Activated naive CD8-positive, alpha-beta T cell (primary cell): ENCODE data around the gene THEMIS2.
"Not testable (repeated sequence)": the region's sequence is repeated elsewhere in the genome, so short reads cannot be mapped to it uniquely, and the experiment has no call there.

Source experiments
- H3K27ac Mint-ChIP-seq: one replicate; pipeline ENCODE4 v1.8.0; 2021; ENCODE audit warnings: mixed read lengths
- H3K27me3 Mint-ChIP-seq: one replicate; pipeline ENCODE4 v1.8.0; 2021; ENCODE audit warnings: mixed read lengths
- H3K36me3 Mint-ChIP-seq: one replicate; pipeline ENCODE4 v1.8.0; 2021; ENCODE audit warnings: mixed read lengths
- H3K4me1 Mint-ChIP-seq: one replicate; pipeline ENCODE4 v1.8.0; 2021; ENCODE audit warnings: low read depth, mixed read lengths
- H3K4me3 Mint-ChIP-seq: one replicate; pipeline ENCODE4 v1.8.0; 2021; ENCODE audit warnings: mild to moderate bottlenecking, mixed read lengths
- H3K9me3 Mint-ChIP-seq: one replicate; pipeline ENCODE4 v1.8.0; 2021; ENCODE audit warnings: low read depth, mixed read lengths

THEMIS2 gene

DNA sequence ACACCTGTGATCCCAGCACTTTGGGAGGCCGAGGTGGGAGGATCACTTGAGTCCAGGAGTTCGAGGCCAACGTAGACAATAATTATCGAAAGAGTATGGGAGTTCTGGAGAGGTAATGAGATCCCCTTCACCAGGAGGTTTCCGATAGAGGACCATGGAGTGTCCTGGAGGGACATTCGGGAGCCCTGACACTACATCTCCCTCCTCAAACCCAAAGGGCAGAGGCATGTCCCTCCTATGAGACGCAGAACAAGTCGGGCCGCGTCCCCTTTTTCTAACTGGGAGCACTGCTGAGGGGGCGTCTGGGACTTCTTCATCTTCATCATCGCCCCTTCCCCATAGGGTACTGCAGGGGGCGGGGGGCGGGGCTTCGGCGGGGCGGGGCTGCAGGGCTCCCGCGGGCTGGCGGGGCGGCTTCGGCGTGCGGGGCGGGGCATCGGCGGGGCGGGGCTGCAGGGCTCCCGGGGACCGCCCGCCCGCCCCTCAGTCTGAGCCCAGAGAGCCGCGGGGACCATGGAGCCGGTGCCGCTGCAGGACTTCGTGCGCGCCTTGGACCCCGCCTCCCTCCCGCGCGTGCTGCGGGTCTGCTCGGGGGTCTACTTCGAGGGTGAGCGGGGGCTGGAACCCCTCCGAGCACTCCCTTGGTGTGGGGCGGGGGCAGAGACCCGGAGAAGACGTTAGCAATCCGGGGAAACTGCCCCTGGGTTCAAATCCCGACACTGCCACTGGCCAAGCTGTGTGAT is at the start of gene THEMIS2:
TSS of gene THEMIS2 (plus strand) at position 486 of the 743 bp plus-strand sequence. CDS start at position 514, 28 bp downstream.
- Mint-ChIP-seq H3K27me3 (no peaks in the 10 kb centered on the region), H3K36me3 (no peaks in the 10 kb centered on the region), H3K4me3 (peak within 1 kb of the TSS; percentile 96), H3K9me3 (no peaks in the 10 kb centered on the region), H3K4me1 (peaks cover 45% of the 10 kb centered on the region), H3K27ac (peak within 1 kb of the TSS; percentile 89)

DNA sequence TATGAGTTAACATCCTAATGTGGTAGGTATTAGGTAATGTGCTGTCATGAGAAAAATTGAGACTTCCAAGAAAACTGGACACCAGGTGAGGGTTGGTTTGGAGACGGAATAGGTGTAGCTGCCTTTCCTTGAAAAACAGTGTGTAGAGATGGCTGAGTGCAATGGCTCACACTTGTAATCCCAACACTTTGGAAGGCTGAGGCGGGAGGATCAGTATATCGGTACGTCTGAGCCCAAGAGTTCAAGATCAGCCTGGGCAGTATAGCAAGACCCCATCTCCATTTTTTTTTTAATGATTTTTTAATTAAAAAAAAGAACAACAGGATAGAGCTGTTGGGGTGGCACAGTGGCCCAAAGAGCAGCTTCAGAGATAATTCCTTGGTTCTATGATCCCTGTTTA is 48.6 kb upstream of the THEMIS2 start:
- Mint-ChIP-seq H3K4me1 (no peaks in the 10 kb centered on the region), H3K4me3 (no peak overlapping the region), H3K27ac (no peak overlapping the region), H3K36me3 (no peaks in the 10 kb centered on the region), H3K27me3 (no peaks in the 10 kb centered on the region), H3K9me3 (no peaks in the 10 kb centered on the region)

DNA sequence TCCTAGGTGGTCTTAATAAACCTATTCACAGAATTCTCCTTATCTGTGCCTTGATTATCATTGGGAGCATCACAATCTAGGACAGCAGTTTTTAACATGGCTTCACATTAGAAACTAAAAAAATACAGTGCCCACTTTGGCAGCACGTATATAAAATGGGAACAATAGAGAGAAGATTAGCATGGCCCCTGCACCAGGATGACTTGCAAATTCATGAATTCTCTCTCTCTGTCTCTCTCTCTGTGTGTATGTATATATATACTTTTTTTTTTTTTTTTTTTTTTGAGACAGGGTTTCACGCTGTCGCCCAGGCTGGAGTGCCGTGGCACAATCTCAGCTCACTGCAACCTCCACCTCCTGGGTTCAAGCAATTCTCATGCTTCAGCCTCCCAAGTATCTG is 47.9 kb upstream of the THEMIS2 start:
- Mint-ChIP-seq H3K27me3 (no peaks in the 10 kb centered on the region), H3K36me3 (no peaks in the 10 kb centered on the region), H3K27ac (no peak overlapping the region), H3K4me3 (no peak overlapping the region), H3K9me3 (no peaks in the 10 kb centered on the region), H3K4me1 (no peaks in the 10 kb centered on the region)

DNA sequence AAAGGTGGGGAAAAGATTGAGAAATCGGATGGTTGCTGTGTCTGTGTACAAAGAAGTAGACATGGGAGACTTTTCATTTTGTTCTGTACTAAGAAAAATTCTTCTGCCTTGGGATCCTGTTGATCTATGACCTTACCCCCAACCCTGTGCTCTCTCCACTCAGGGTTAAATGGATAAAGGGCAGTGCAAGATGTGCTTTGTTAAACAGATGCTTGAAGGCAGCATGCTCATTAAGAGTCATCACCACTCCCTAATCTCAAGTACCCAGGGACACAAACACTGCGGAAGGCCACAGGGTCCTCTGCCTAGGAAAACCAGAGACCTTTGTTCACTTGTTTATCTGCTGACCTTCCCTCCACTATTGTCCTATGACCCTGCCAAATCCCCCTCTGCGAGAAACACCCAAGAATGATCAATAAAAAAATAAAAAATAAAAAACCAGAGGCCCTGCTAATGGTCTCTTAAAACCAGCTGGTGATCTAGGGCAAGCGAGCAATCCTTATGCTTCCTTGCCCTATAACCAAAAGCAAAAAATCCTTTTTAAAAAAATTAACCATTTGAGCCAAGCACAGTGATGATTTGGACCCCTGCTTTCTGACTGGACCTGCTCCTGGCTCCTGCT is 42.9 kb upstream of the THEMIS2 start:
- not testable (repeated sequence) for H3K9me3 Mint-ChIP-seq, H3K27ac Mint-ChIP-seq, H3K36me3 Mint-ChIP-seq, H3K27me3 Mint-ChIP-seq
- H3K4me1 Mint-ChIP-seq: peaks cover 27% of the 10 kb centered on the region
- H3K4me3 Mint-ChIP-seq: peak overlapping the region; percentile 89

DNA sequence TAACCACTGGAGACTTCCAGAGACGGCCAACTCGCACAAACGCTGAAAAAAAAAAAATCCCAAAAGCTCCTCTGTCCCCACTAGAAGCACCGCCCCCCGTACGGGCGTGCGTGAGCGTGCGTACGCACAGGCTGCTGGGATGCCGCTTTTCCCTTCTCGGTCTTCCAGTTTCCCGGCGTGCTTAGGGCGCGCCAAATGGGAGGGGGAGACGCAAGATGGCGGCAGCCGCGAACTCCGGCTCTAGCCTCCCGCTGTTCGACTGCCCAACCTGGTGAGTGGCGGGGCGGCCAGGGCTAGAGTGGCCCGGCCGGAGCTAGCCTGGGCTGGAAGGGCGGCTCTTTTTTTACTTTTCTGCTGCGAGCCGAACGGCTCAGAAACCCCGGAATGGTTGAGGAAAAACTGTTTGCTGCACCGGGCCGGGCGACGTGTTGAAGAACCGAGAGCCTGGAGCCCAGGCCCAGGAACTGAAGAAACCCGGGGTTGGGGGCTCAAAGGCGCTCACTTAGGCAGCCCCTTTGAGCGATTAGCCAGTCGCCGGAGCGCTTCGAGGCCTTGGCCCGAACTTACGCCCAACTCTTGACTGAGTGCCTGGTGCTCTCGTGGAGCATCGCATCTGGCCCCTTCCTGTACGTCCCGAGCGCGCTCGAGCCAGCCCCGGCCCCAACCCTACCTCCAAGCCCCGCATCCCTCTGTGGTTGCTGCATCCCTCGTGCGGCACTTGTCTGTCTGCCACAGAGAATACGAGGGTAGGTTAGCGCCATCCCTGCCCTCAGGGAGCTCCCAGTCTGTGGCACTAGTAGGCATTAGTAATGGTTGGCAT is 41.5 kb upstream of the THEMIS2 start, which contains the start of gene PPP1R8:
TSS of gene PPP1R8 (plus strand) at position 162 of the 820 bp plus-strand sequence. CDS start at position 216, 54 bp downstream.
- H3K27ac Mint-ChIP-seq: peak within 1 kb of the TSS; percentile 93
- peak within 1 kb of the TSS; percentile 89 for H3K4me3 Mint-ChIP-seq
- H3K4me1 Mint-ChIP-seq: peaks cover 37% of the 10 kb centered on the region

DNA sequence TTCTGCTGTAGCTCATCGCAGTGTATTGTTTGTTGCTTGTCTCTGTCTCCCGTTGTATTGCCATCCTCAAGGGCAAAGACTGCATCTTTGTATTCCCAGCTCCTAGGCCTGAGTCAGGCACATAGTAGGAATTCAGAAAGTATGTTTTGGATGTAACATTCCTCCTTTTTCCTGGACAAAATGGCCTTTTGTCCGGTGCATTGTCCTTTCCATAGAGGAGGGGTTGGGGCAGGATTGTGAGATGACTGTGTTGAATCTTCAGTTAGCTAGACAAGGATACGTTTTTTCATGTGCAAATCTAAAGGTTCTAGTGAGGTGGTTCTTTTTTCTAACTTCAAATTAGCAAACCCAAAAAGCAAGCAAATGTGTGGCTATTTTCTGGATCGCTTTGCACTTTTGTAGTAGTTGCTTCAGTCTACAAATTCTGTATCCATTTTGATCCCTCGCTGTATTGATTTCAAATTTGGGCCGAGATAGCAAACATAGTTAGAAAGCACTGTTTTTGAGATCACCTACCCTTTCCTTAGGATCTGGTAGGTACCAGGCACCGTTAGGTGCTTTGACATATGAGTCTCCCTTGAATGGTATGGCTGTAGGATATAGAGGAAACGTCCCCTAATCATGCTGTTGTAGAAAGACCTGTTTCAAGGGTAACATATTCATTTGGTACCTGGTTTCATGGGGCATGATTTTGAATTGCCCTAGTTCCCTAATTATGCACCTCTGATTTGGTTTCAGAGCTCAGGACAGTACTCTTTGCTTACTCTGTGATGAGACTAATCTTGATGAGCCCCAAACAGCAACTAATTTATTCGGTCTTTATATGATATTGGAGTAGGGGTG is 40.6 kb upstream of the THEMIS2 start:
- no peaks in the 10 kb centered on the region for H3K9me3 Mint-ChIP-seq
- peaks cover 41% of the 10 kb centered on the region for H3K4me1 Mint-ChIP-seq
- peak overlapping the region; percentile 93 for H3K27ac Mint-ChIP-seq
- no peaks in the 10 kb centered on the region for H3K27me3 Mint-ChIP-seq
- H3K36me3 Mint-ChIP-seq: no peaks in the 10 kb centered on the region
- H3K4me3 Mint-ChIP-seq: peak overlapping the region; percentile 89

More for the DNA sequence above, 41.5 kb upstream of the THEMIS2 start, which contains the start of gene PPP1R8:
- Mint-ChIP-seq H3K27me3 (no peaks in the 10 kb centered on the region), H3K9me3 (no peaks in the 10 kb centered on the region), H3K36me3 (no peaks in the 10 kb centered on the region)

DNA sequence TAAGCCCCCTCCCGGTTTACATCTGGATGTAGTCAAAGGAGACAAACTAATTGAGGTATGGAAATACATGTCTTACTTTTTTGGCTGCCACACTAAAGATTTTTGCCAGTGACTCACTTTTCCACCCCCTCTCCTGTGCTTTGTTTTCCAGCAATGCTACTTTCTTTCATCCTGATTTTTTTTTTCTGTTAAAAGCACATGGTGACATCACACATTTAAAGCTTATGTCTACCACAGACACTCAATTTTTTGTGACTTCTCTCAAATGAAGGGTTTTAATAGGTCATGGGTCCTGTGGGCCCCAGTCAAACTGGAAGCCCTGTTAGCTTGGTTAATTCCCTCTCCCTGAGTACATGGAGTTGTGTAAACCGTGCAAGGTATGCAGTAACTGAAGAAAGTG is 39.6 kb upstream of the THEMIS2 start:
- Mint-ChIP-seq H3K4me1 (peaks cover 43% of the 10 kb centered on the region), H3K27me3 (no peaks in the 10 kb centered on the region), H3K9me3 (no peaks in the 10 kb centered on the region), H3K4me3 (peak overlapping the region; percentile 89), H3K27ac (peak overlapping the region; percentile 93), H3K36me3 (no peaks in the 10 kb centered on the region)

DNA sequence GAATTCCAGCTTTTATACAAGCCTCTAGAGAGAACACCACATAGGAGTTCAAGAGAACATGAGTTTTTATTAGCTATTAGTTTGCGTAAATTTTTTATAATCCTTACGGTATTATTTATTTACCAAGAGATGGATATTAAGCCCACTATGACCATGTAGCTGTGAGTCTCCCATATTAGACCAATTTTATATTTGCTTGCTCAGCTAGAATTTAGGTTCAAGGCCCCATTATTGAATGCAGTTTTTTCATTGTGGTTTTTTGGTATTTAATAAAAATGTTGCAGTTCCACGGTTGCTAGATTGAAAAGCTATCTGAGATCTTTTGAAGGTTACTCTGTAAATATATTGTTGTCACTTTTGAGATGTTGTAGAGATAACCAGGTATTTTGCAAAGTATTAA is 38.9 kb upstream of the THEMIS2 start:
- H3K27ac Mint-ChIP-seq: no peak overlapping the region
- no peaks in the 10 kb centered on the region for H3K36me3 Mint-ChIP-seq
- no peaks in the 10 kb centered on the region for H3K9me3 Mint-ChIP-seq
- peaks cover 43% of the 10 kb centered on the region for H3K4me1 Mint-ChIP-seq
- H3K4me3 Mint-ChIP-seq: no peak overlapping the region
- H3K27me3 Mint-ChIP-seq: no peaks in the 10 kb centered on the region

DNA sequence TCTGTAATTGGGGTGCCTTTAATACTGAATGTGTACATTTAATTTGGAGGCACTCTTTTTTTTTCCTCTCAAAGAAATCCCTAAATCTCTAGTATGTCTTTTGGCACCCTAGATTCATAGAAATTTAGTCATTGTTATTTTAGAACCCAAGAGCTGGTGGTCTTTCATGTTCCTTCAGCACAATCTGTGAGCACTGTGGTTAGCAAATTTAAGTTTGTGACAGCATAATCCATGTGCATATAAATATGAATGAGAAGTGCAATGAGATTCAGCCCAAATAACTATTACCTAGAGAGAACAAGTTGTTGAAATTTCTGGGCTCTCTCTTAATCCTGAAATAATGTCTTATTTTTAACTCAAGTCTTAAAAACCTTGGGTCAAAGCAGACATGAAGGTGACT is 37.3 kb upstream of the THEMIS2 start:
- no peak overlapping the region for H3K4me3 Mint-ChIP-seq
- H3K27ac Mint-ChIP-seq: no peak overlapping the region
- H3K9me3 Mint-ChIP-seq: no peaks in the 10 kb centered on the region
- H3K4me1 Mint-ChIP-seq: peaks cover 45% of the 10 kb centered on the region
- H3K27me3 Mint-ChIP-seq: no peaks in the 10 kb centered on the region
- no peaks in the 10 kb centered on the region for H3K36me3 Mint-ChIP-seq

DNA sequence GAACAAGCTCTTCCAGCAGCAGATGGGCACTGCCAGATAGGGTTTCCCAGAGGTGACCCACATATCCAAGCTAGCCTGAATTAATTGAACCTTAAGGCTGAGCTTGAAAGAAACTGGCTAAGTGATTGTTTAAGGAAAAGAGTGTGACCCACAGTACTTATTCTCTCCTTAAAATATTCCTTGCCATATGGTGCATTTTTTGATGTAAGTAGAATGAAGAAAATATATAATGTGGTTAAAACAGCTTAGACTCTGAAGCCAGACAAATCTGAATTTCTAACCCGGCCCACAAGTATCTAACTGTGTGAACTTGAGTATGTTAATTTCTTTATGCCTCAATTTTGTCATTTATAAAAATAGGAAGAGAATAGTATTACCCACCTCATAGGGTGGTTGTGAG is 36.8 kb upstream of the THEMIS2 start:
- H3K27me3 Mint-ChIP-seq: no peaks in the 10 kb centered on the region
- peaks cover 2% of the 10 kb centered on the region for H3K36me3 Mint-ChIP-seq
- no peak overlapping the region for H3K4me3 Mint-ChIP-seq
- no peaks in the 10 kb centered on the region for H3K9me3 Mint-ChIP-seq
- peaks cover 45% of the 10 kb centered on the region for H3K4me1 Mint-ChIP-seq
- H3K27ac Mint-ChIP-seq: peak overlapping the region; percentile 12

DNA sequence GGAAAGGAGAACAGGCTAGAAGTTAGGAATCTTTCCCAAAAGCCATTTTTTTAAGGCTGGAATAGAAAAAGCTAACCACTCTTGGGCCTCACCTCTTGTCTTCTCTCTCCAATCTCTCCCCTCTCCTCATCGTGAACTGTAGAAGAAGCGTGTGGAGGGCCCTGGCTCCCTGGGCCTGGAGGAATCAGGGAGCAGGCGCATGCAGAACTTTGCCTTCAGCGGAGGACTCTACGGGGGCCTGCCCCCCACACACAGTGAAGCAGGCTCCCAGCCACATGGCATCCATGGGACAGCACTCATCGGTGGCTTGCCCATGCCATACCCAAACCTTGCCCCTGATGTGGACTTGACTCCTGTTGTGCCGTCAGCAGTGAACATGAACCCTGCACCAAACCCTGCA is 22.4 kb upstream of the THEMIS2 start:
- Mint-ChIP-seq H3K9me3 (no peaks in the 10 kb centered on the region), H3K4me1 (no peaks in the 10 kb centered on the region), H3K27ac (peak overlapping the region; percentile 23), H3K4me3 (no peak overlapping the region), H3K27me3 (no peaks in the 10 kb centered on the region), H3K36me3 (peaks cover 2% of the 10 kb centered on the region)

DNA sequence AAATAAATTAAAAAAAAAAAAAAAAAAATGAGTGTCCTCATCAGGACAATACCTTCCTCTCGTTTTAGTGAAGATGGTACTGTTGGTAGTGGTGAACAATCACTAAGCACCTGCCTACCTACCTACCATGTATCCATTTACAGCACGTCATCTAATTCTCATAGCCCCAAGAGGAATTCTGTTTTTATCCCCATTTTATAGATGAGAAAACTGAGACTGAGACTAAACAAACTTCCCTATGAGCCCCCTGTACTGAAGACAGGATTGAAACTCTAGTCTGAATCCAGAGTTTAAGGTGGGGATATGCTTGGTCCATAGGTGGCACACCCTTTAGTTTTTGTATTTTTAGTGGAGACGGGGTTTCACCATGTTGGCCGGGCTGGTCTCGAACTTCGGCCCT is 17.3 kb upstream of the THEMIS2 start:
- Mint-ChIP-seq H3K27ac (no peak overlapping the region), H3K9me3 (no peaks in the 10 kb centered on the region), H3K4me1 (peaks cover 9% of the 10 kb centered on the region), H3K36me3 (no peaks in the 10 kb centered on the region), H3K4me3 (no peak overlapping the region), H3K27me3 (no peaks in the 10 kb centered on the region)

DNA sequence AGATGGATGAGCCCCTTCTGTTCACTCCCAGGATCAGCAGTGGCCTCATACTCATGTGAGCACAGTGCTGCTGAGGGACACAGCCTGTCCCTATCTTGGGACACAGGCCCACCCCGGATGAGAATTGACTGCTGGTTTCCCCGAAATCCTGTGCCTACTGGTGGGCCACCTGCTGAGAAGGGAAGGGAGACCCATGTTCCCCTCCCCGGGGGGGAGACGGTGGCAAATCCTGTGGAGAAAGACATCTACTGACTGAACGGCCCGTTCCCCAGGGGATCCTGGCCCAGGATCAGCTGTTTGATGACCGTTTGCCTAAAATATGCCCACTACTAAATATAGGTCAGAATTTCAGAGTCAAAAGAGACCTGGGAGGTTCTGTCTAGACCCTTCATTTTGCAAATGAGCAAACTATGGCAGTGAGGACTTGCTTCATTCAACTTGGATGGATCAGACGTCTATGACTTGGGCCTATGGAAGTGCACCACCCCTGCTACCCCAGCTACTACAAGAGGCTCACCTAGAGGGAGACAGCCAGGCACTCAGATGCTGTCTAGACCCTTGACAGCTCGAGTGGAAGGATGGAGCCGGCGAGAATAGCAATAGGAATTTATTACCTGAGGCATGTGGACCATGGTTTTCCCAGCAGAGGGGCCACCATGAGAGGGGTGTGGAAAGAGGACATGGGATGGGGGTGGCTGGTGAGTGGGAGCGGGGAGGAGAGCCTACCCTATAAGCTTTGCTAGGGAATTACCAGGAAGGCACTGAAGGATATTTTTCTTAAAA is 15.6 kb upstream of the THEMIS2 start:
- no peak overlapping the region for H3K27ac Mint-ChIP-seq
- peaks cover 9% of the 10 kb centered on the region for H3K4me1 Mint-ChIP-seq
- H3K4me3 Mint-ChIP-seq: no peak overlapping the region
- H3K36me3 Mint-ChIP-seq: no peaks in the 10 kb centered on the region
- H3K9me3 Mint-ChIP-seq: no peaks in the 10 kb centered on the region
- H3K27me3 Mint-ChIP-seq: no peaks in the 10 kb centered on the region

DNA sequence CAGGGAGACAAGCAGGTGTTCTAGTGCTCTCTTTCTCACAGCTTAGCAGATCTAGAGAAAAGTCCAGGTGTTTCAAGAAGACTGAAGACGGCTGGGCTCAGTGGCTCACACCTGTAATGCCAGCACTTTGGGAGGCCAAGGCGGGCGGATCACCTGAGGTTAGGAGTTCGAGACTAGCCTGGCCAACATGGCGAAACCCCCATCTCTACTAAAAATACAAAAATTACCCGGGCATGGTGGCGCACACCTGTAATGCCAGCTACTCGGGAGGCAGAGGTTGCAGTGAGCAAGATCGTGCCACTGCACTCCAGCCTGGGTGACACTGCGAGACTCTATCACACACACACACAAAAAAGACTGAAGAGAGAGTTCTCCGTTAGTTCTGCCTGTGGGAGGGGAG is 14.8 kb upstream of the THEMIS2 start:
- H3K27me3 Mint-ChIP-seq, H3K9me3 Mint-ChIP-seq, H3K36me3 Mint-ChIP-seq: not testable (repeated sequence)

More for the DNA sequence above, 14.8 kb upstream of the THEMIS2 start:
- H3K4me3 Mint-ChIP-seq, H3K27ac Mint-ChIP-seq, H3K4me1 Mint-ChIP-seq: not testable (repeated sequence)
